Measurements from ENCODE around the gene CFHR5.

DNA sequence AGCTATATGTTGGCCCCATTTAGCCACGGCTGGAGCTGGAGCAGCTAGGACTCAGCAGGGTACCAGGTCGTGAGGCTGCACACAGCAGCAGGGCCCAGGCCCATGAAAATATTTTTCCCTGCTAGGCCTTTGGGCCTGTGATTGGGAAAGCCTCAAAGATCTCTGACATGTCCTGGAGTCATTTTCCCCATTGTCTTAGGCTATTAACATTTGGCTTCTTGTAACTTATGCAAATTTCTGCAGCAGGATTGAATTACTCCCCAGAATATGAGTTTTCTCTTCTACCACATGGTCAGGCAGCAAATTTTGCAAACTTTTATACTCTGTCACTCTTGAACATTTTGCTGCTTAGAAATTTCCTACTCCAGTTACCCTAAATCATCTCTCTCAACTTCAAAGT is 22.6 kb upstream of the CFHR5 start:
- TF ChIP-seq, protein P1, sequence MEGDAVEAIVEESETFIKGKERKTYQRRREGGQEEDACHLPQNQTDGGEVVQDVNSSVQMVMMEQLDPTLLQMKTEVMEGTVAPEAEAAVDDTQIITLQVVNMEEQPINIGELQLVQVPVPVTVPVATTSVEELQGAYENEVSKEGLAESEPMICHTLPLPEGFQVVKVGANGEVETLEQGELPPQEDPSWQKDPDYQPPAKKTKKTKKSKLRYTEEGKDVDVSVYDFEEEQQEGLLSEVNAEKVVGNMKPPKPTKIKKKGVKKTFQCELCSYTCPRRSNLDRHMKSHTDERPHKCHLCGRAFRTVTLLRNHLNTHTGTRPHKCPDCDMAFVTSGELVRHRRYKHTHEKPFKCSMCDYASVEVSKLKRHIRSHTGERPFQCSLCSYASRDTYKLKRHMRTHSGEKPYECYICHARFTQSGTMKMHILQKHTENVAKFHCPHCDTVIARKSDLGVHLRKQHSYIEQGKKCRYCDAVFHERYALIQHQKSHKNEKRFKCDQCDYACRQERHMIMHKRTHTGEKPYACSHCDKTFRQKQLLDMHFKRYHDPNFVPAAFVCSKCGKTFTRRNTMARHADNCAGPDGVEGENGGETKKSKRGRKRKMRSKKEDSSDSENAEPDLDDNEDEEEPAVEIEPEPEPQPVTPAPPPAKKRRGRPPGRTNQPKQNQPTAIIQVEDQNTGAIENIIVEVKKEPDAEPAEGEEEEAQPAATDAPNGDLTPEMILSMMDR (IDR thresholded peaks at IDR 0.05; ENCODE audit: low read length) = no peak
- no peak for TF ChIP-seq EZH2 (IDR thresholded peaks at IDR 0.05; ENCODE audit: borderline replicate concordance, low read length)
